Neural cell (in vitro differentiated cells): ENCODE data around the gene GGCT. TPM values are rescaled to one million over a fixed set of nuclear protein-coding genes. Genes with fewer than 3 reads are reported as not detected.
"Not testable (repeated sequence)": the region's sequence is repeated elsewhere in the genome, so short reads cannot be mapped to it uniquely, and the experiment has no call there.

Experiments used
- H2AFZ ChIP-seq: fragments of 200-600, 300-800 bp; sonication (generic), shearing (Covaris generic); 2 replicates; pipeline ENCODE4 v1.6.0; 2014; ENCODE audit warnings: low read depth, mild to moderate bottlenecking, antibody characterized with exemption, low read length, moderate library complexity
- H3F3A ChIP-seq: fragments of 200-600 bp; shearing (Covaris generic); 2 replicates; pipeline ENCODE4 v1.6.1; 2016; ENCODE audit warnings: mild to moderate bottlenecking, moderate library complexity, mixed read lengths, antibody characterized with exemption, low read length; ENCODE audit not compliant: insufficient read depth, poor library complexity, severe bottlenecking
- H3K27ac ChIP-seq: fragments of 200-600, 300-800 bp; sonication (generic), shearing (Covaris generic); 2 replicates; pipeline ENCODE4 v1.5.1; 2014; ENCODE audit warnings: mild to moderate bottlenecking, low read length, moderate library complexity
- H3K27me3 ChIP-seq: fragments of 300-800, 200-600 bp; sonication (generic), shearing (Covaris generic); 2 replicates; pipeline ENCODE4 v1.6.0; 2014; ENCODE audit warnings: mild to moderate bottlenecking, low read depth, low read length, moderate library complexity; ENCODE audit not compliant: insufficient read depth
- H3K36me3 ChIP-seq: fragments of 300-800, 200-600 bp; sonication (generic), shearing (Covaris generic); 2 replicates; pipeline ENCODE4 v1.5.1; 2014; ENCODE audit warnings: mild to moderate bottlenecking, antibody characterized with exemption, low read length, moderate library complexity; ENCODE audit not compliant: insufficient read depth
- H3K4me2 ChIP-seq: fragments of 300-800, 200-600 bp; sonication (generic), shearing (Covaris generic); 2 replicates; pipeline ENCODE4 v1.6.0; 2014; ENCODE audit warnings: mild to moderate bottlenecking, low read length
- H3K4me3 ChIP-seq: fragments of 300-800, 200-600 bp; sonication (generic), shearing (Covaris generic); 2 replicates; pipeline ENCODE4 v1.5.1; 2014; ENCODE audit warnings: mild to moderate bottlenecking, low read length, moderate library complexity
- H3K79me2 ChIP-seq: fragments of 200-600 bp; shearing (Covaris generic); replicated peaks from 2 replicates; pipeline ENCODE4 v1.6.0; 2014; ENCODE audit warnings: mild to moderate bottlenecking, low read length, moderate library complexity; ENCODE audit not compliant: insufficient read depth
- H3K9ac ChIP-seq: fragments of 300-800, 200-600 bp; sonication (generic), shearing (Covaris generic); 2 replicates; pipeline ENCODE4 v1.6.1; 2016; ENCODE audit warnings: mild to moderate bottlenecking, low read length, mixed read lengths
- H3K9me2 ChIP-seq: fragments of 200-600 bp; shearing (Covaris generic); 2 replicates; pipeline ENCODE4 v1.6.1; 2016; ENCODE audit warnings: mild to moderate bottlenecking, low read length, mixed read lengths; ENCODE audit not compliant: insufficient read depth
- H3K9me3 ChIP-seq: fragments of 200-600, 300-800 bp; sonication (generic), shearing (Covaris generic); 2 replicates; pipeline ENCODE4 v1.6.1; 2016; ENCODE audit warnings: mild to moderate bottlenecking, mixed run types, low read length, moderate library complexity, mixed read lengths
- H4K20me1 ChIP-seq: fragments of 200-600 bp; shearing (Covaris generic); 2 replicates; pipeline ENCODE4 v1.6.1; 2016; ENCODE audit warnings: mild to moderate bottlenecking, mixed run types; ENCODE audit not compliant: insufficient read depth
- EP300 ChIP-seq: fragments of 450-650 bp; conservative IDR thresholded peaks from 2 replicates; pipeline ENCODE4 v1.6.1; 2014; ENCODE audit warnings: antibody characterized with exemption, mild to moderate bottlenecking, moderate library complexity; ENCODE audit not compliant: poor library complexity, severe bottlenecking
- EZH2 ChIP-seq: fragments of 200-600, 300-800 bp; shearing (Covaris generic), sonication (generic); IDR thresholded peaks from 2 replicates; pipeline ENCODE4 v1.6.1; 2014; ENCODE audit warnings: antibody characterized with exemption, low read length, borderline replicate concordance, mild to moderate bottlenecking; ENCODE audit not compliant: insufficient read depth, poor library complexity, severe bottlenecking
- MXI1 ChIP-seq: fragments of 450-650 bp; conservative IDR thresholded peaks from 2 replicates; pipeline ENCODE4 v1.6.1; 2014; ENCODE audit warnings: antibody characterized with exemption, mild to moderate bottlenecking; ENCODE audit not compliant: poor library complexity, severe bottlenecking
- POLR2AphosphoS5 ChIP-seq: IDR thresholded peaks from 2 replicates; pipeline ENCODE4 v1.6.1; 2012
- RAD21 ChIP-seq: fragments of 450-650 bp; conservative IDR thresholded peaks from 2 replicates; pipeline ENCODE4 v1.6.1; 2014; ENCODE audit warnings: antibody characterized with exemption, mild to moderate bottlenecking, moderate library complexity
- SMC3 ChIP-seq: fragments of 450-650 bp; conservative IDR thresholded peaks from 2 replicates; pipeline ENCODE4 v1.6.1; 2014; ENCODE audit warnings: antibody characterized with exemption, mild to moderate bottlenecking, moderate library complexity; ENCODE audit not compliant: poor library complexity
- TAF1 ChIP-seq: IDR thresholded peaks from 2 replicates; pipeline ENCODE4 v1.6.1; 2012; ENCODE audit warnings: low read depth
- polyA plus RNA-seq: library from polyadenylated mRNA; depleted of rRNA; stranded (reverse); fragments of >200 nt; gene quantifications from 2 replicates; pipeline ENCODE4 v1.2.3, GENCODE V29; 2014
- TF ChIP-seq, protein P1 (sequence below): fragments of 450-650 bp; IDR thresholded peaks from 2 replicates; pipeline ENCODE4 v1.5.1; 2014; ENCODE audit warnings: antibody characterized with exemption, mild to moderate bottlenecking, moderate library complexity; ENCODE audit not compliant: poor library complexity, severe bottlenecking
- TF ChIP-seq, protein P2 (sequence below): IDR thresholded peaks from 2 replicates; pipeline ENCODE4 v1.6.1; 2012; ENCODE audit warnings: borderline replicate concordance

GGCT gene
- polyA plus RNA-seq, 1 donor from 2014 or later: 39.8 TPM

- H3K9ac ChIP-seq: no peak overlapping the region
- H3K27me3 ChIP-seq: no peaks in the 10 kb centered on the region
- no peaks in the 10 kb centered on the region for H3F3A ChIP-seq
- no peak overlapping the region for H3K27ac ChIP-seq
- TF ChIP-seq, protein P1, sequence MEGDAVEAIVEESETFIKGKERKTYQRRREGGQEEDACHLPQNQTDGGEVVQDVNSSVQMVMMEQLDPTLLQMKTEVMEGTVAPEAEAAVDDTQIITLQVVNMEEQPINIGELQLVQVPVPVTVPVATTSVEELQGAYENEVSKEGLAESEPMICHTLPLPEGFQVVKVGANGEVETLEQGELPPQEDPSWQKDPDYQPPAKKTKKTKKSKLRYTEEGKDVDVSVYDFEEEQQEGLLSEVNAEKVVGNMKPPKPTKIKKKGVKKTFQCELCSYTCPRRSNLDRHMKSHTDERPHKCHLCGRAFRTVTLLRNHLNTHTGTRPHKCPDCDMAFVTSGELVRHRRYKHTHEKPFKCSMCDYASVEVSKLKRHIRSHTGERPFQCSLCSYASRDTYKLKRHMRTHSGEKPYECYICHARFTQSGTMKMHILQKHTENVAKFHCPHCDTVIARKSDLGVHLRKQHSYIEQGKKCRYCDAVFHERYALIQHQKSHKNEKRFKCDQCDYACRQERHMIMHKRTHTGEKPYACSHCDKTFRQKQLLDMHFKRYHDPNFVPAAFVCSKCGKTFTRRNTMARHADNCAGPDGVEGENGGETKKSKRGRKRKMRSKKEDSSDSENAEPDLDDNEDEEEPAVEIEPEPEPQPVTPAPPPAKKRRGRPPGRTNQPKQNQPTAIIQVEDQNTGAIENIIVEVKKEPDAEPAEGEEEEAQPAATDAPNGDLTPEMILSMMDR: no peak
- no peaks in the 10 kb centered on the region for H3K79me2 ChIP-seq
- no peak overlapping the region for H3K4me2 ChIP-seq
- H3K36me3 ChIP-seq: no peaks in the 10 kb centered on the region
- no peaks in the 10 kb centered on the region for H3K9me3 ChIP-seq
- H3K9me2 ChIP-seq: no peaks in the 10 kb centered on the region
- H3K4me3 ChIP-seq: no peak overlapping the region
- no peaks in the 10 kb centered on the region for H4K20me1 ChIP-seq
- no peak overlapping the region for H2AFZ ChIP-seq
Observed at GRCh38 chr7:30530373-30530772, 25.7 kb upstream of the GGCT start.

GRCh38 chr7:30528779-30529178, 24.1 kb upstream of the GGCT start:
- no peaks in the 10 kb centered on the region for H4K20me1 ChIP-seq
- no peaks in the 10 kb centered on the region for H3K79me2 ChIP-seq
- no peaks in the 10 kb centered on the region for H3F3A ChIP-seq
- H3K9me2 ChIP-seq: no peaks in the 10 kb centered on the region
- H3K4me2 ChIP-seq: no peak overlapping the region
- H3K9ac ChIP-seq: no peak overlapping the region
- no peaks in the 10 kb centered on the region for H3K9me3 ChIP-seq
- no peaks in the 10 kb centered on the region for H3K27me3 ChIP-seq
- TF ChIP-seq, protein P1: no peak
- no peak for TF ChIP-seq TAF1
- no peak for TF ChIP-seq RAD21
- TF ChIP-seq EZH2: no peak
- no peak for TF ChIP-seq SMC3
- no peak for TF ChIP-seq MXI1
- TF ChIP-seq POLR2AphosphoS5: no peak
- TF ChIP-seq, protein P2, sequence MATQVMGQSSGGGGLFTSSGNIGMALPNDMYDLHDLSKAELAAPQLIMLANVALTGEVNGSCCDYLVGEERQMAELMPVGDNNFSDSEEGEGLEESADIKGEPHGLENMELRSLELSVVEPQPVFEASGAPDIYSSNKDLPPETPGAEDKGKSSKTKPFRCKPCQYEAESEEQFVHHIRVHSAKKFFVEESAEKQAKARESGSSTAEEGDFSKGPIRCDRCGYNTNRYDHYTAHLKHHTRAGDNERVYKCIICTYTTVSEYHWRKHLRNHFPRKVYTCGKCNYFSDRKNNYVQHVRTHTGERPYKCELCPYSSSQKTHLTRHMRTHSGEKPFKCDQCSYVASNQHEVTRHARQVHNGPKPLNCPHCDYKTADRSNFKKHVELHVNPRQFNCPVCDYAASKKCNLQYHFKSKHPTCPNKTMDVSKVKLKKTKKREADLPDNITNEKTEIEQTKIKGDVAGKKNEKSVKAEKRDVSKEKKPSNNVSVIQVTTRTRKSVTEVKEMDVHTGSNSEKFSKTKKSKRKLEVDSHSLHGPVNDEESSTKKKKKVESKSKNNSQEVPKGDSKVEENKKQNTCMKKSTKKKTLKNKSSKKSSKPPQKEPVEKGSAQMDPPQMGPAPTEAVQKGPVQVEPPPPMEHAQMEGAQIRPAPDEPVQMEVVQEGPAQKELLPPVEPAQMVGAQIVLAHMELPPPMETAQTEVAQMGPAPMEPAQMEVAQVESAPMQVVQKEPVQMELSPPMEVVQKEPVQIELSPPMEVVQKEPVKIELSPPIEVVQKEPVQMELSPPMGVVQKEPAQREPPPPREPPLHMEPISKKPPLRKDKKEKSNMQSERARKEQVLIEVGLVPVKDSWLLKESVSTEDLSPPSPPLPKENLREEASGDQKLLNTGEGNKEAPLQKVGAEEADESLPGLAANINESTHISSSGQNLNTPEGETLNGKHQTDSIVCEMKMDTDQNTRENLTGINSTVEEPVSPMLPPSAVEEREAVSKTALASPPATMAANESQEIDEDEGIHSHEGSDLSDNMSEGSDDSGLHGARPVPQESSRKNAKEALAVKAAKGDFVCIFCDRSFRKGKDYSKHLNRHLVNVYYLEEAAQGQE: no peak
- TF ChIP-seq EP300: no peak
- H3K4me3 ChIP-seq: no peak overlapping the region
- no peak overlapping the region for H2AFZ ChIP-seq
- H3K27ac ChIP-seq: no peak overlapping the region
- no peaks in the 10 kb centered on the region for H3K36me3 ChIP-seq

DNA sequence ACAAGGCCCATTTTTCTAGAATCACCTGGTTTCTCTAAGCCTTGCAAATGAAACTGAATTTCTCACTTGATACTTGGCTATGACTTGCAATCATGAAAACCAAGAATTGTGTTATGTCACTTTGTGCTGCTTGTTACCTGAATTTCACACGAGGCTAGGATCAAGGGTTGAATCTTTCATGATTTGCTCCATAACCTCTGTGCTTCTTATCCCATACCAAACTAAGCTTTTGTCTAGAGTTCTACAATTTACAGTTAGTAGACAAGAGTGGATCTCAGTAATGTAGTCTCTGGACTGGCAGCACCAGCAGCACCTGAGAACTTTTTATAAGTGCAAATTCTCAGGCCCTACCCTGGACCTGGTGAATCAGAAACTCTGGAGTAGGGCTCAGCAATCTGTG, 22.7 kb upstream of the GGCT start:
- H3K9ac ChIP-seq, H3K79me2 ChIP-seq, H3K4me2 ChIP-seq, H3K9me2 ChIP-seq, H3K36me3 ChIP-seq, H3K27me3 ChIP-seq, H3F3A ChIP-seq, H3K27ac ChIP-seq, H3K9me3 ChIP-seq, H4K20me1 ChIP-seq, H2AFZ ChIP-seq, H3K4me3 ChIP-seq: not testable (repeated sequence)
